Heart right ventricle (tissue), 16 donors: ENCODE measurements around the gene ATP2C2. TPM values are rescaled to one million over a fixed set of nuclear protein-coding genes. Genes with fewer than 3 reads are reported as not detected.

Experiments
- ATAC-seq, 8 donors: fragments of 200-7000 bp; cut with Tn5 transposase; one replicate each; pipeline ENCODE4 v1.9.1; 2020; ENCODE audit warnings: mild to moderate bottlenecking in 8 of 8, moderate library complexity in 8 of 8, moderate number of reproducible peaks in 1 of 8
- DNase-seq, 2 donors: peaks; one replicate each; pipeline ENCODE4 v3.0.0-alpha.2; 2020
- H3K27ac ChIP-seq, 10 donors: fragments of 200-600 bp; sonication (generic) in 2 of 10; one replicate each; pipeline versions ENCODE4 v1.5.0 to v1.8.0; 2020 to 2022; ENCODE audit warnings: mild to moderate bottlenecking in 3 of 10
- H3K27me3 ChIP-seq, 7 donors: fragments of 200-600 bp; one replicate each; pipeline ENCODE4 v1.8.0; 2021 to 2022; ENCODE audit warnings: mild to moderate bottlenecking in 2 of 7
- H3K36me3 ChIP-seq, 9 donors: fragments of 200-600 bp; sonication (generic) in 1 of 9; one replicate each; pipeline versions ENCODE4 v1.5.0 to v1.8.0; 2020 to 2022; ENCODE audit warnings: mild to moderate bottlenecking in 2 of 9
- H3K4me1 ChIP-seq, 9 donors: fragments of 200-600 bp; sonication (generic) in 1 of 9; one replicate each; pipeline versions ENCODE4 v1.5.0 to v1.8.0; 2020 to 2022; ENCODE audit warnings: mild to moderate bottlenecking in 4 of 9
- H3K4me3 ChIP-seq, 10 donors: fragments of 200-600 bp; sonication (generic) in 2 of 10; one replicate each; pipeline versions ENCODE4 v1.5.0 to v1.8.0; 2020 to 2022; ENCODE audit warnings: mild to moderate bottlenecking in 7 of 10, moderate library complexity in 2 of 10
- H3K9me3 ChIP-seq, 11 donors: fragments of 200-600 bp in 10 of 11; sonication (generic) in 2 of 11; one replicate each; pipeline versions ENCODE4 v1.5.0 to v1.8.0; 2013 to 2022; ENCODE audit warnings: mild to moderate bottlenecking in 2 of 11, control low read depth in 1 of 11, moderate library complexity in 1 of 11
- CTCF ChIP-seq, 9 donors: fragments of 200-600 bp; sonication (generic) in 2 of 9; IDR thresholded peaks; one replicate each; pipeline versions ENCODE4 v1.5.0 to v1.8.0; 2021 to 2022; ENCODE audit warnings: antibody characterized with exemption in 9 of 9, mild to moderate bottlenecking in 5 of 9, moderate library complexity in 1 of 9
- WGBS, 2 donors: extraction: QIAGEN DNeasy Blood & Tissue Kit; methylation state at CpG; one replicate each; pipeline ENCODE4 v1.1.7; 2013; ENCODE audit warnings: inconsistent platforms in 1 of 2; 5-methylcytosine and 5-hydroxymethylcytosine counted together
- intact Hi-C, 10 donors: fragments of 100-400 bp; cut with DNase I; formaldehyde crosslinking; loops; one replicate each; pipeline versions ENCODE4 v1.11.1 to v1.14.2; 2022
- polyA plus RNA-seq, 2 donors: library from polyadenylated mRNA; stranded (reverse); fragments of 200-250 nt; gene quantifications; one replicate each; pipeline ENCODE4 v1.2.3, GENCODE V29; 2013
- total RNA-seq, 10 donors: library from RNA; stranded (reverse); fragmentation: NEBNext Ultra II Directional in 3 of 10; extraction: Animal tissue kit (Norgen Biotek cat#: 25700) in 3 of 10; gene quantifications; one replicate each; pipeline versions ENCODE4 v1.2.1 to v1.2.4, GENCODE V29; 2021 to 2023
- donor health status: Arrhythmogenic right ventricular cardiomyopathy.
- donor health status: ischemic (EF 13 %, LVEDD 7.1; RV severe dilation, severe dysfunction).
- donor health status: healthy with polysubstance abuse.
- donor health status: DM: no; HTN: yes; CAD: no.
- donor health status: DM: no; HTN: no; CAD: no.
- donor health status: ischemic (EF 25% LVEDD 6.9; RV normal size, moderate dysfunction).
- donor health status: ischemic (EF 25% LVEDD 5.7; RV mildly dilated, moderate dysfunction).
- donor health status: healthy.
- donor health status: DM: yes; HTN: yes; CAD: no.
- donor health status: Ischemic cardiomyopathy.
- donor health status: ischemic (EF 35%, LVEDD 5.7; RV mildly dilated, moderate dysfunction).
- donor health status: nonischemic (EF 11% LVEDD 7.7; RV severe dilation, severe dysfunction).
- donor health status: DM: yes; HTN: yes; CAD: no.
- donor health status: PGD.
- donor health status: ischemic (EF 29% LVEDD 5.4; RV normal size, mild dysfunction).
- donor health status: nonischemic (EF 23%, LVEDD 6.1; RV moderate dilation, normal function).

The ATP2C2 gene
- total and polyA plus RNA-seq, 12 donors = 0.01 TPM; not detected in 11

GRCh38 chr16:84505249-84506187 is 137.2 kb downstream of the ATP2C2 start:
- WGBS, 2 donors = 73 to 79% methylated on average over 33 of the region's 33 CpGs
- peak overlapping the region; percentile 20 to 88 (median 67) for H3K4me3 ChIP-seq
- no peak for TF ChIP-seq CTCF (IDR thresholded peaks at IDR 0.05)
- no peaks in the 10 kb centered on the region for H3K27me3 ChIP-seq
- no peaks in the 10 kb centered on the region for H3K9me3 ChIP-seq
- ATAC-seq (peak in 1 of 8 donors; percentile 1), DNase-seq (no peak)
- intact Hi-C loops = no loop called here
- H3K4me1 ChIP-seq = peaks cover 4 to 29% (median 20%) of the 10 kb centered on the region in 9 donors
- H3K36me3 ChIP-seq = peaks cover 0 to 12% (median 0%) of the 10 kb centered on the region in 9 donors
- peak overlapping the region; percentile 67 to 89 (median 85) for H3K27ac ChIP-seq

DNA sequence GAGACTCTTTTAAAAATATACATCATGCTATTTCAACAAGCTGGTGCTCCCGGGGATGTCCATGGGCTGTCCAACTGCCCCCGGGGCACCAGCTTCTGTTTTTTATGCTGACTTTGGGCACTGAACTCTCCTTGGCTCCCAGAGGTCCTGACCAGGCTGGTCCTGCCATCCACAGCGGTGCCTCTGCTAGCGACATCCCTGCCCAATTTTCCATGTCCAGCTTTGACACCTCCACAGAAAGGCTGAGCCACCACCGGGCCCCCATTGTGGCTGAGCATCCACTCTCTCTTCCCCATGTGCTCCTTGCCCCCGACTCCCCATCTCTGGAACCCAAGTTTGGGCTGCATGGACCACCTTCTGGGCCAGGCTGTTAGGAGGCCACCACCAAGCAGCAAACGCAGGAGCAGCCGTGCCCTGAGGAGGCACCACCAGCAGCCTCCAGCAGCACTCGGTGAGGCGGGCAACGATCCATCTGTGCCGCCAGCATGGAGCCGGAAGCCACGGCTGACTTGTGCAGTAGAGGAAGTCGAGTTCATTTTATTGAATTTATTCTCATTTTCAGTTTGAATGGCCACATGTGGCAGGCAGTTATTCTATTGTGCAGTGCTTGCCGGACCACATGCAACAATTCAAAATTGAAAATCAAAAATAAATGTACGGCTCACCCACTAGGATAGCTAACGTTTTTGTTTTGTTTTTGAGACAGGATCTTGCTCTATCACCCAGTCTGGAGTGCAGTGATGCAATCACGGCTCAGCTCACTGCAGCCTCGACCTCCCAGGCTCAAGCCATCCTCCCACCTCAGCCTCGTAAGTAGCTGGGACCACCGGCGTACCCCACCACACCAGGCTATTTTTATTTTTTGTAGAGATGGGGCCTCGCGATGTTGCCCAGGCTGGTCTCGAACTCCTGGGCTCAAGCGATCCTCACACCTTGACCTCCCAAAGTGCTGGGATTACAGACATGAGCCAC is 139.0 kb downstream of the ATP2C2 start:
- ATAC-seq (no peak), DNase-seq (no peak)
- H3K9me3 ChIP-seq = no peaks in the 10 kb centered on the region
- no peak overlapping the region for H3K27ac ChIP-seq
- intact Hi-C loops = no loop called here
- no peaks in the 10 kb centered on the region for H3K27me3 ChIP-seq
- H3K4me1 ChIP-seq = peaks cover 4 to 39% (median 29%) of the 10 kb centered on the region in 9 donors
- no peak for TF ChIP-seq CTCF (IDR thresholded peaks at IDR 0.05)
- no peak overlapping the region for H3K4me3 ChIP-seq
- WGBS, 2 donors = 78% methylated on average over 27 of the region's 27 CpGs
- peaks cover 0 to 2% (median 0%) of the 10 kb centered on the region in 9 donors for H3K36me3 ChIP-seq

GRCh38 chr16:84508502-84508901 is 140.2 kb downstream of the ATP2C2 start:
- DNase-seq (no peak), ATAC-seq (no peak)
- peaks cover 4 to 46% (median 24%) of the 10 kb centered on the region in 9 donors for H3K4me1 ChIP-seq
- H3K27ac ChIP-seq = no peak overlapping the region
- H3K4me3 ChIP-seq = no peak overlapping the region
- TF ChIP-seq CTCF (IDR thresholded peaks at IDR 0.05) = no peak
- H3K36me3 ChIP-seq = no peaks in the 10 kb centered on the region
- WGBS, 2 donors = 91 to 93% methylated on average over 8 of the region's 8 CpGs
- intact Hi-C loops = no loop called here
- H3K27me3 ChIP-seq = no peaks in the 10 kb centered on the region
- H3K9me3 ChIP-seq = no peaks in the 10 kb centered on the region
